NK-92 (cell line): ENCODE data around the gene ALDH1A2.

ENCODE experiments used
- DNase-seq: peaks from one replicate; lab custom pipeline; 2025; ENCODE audit not compliant: unreplicated experiment; lab: John Stamatoyannopoulos, UW

The ALDH1A2 gene

GRCh38 chr15:57910672-57911071 is 154.8 kb downstream of the ALDH1A2 start:
- DNase-seq: no peak

- no peak for DNase-seq
Measured at GRCh38 chr15:57909388-57909787, 156.1 kb downstream of the ALDH1A2 start.

- no peak for DNase-seq
Measured at GRCh38 chr15:57903626-57904025, 161.9 kb downstream of the ALDH1A2 start.
